HG03565 (cell line): ENCODE measurements around the gene SORT1.
"Not testable (repeated sequence)": the region's sequence is repeated elsewhere in the genome, so short reads cannot be mapped to it uniquely, and the experiment has no call there.

Source experiments
- ATAC-seq: cut with Tn5 transposase; IDR thresholded peaks from one replicate; pipeline ENCODE4 v1.9.1; 2021; ENCODE audit warnings: mild to moderate bottlenecking, moderate library complexity; ENCODE audit not compliant: unreplicated experiment

The SORT1 gene

GRCh38 chr1:109350182-109350581, 47.5 kb downstream of the SORT1 start:
- ATAC-seq, result no peak

DNA sequence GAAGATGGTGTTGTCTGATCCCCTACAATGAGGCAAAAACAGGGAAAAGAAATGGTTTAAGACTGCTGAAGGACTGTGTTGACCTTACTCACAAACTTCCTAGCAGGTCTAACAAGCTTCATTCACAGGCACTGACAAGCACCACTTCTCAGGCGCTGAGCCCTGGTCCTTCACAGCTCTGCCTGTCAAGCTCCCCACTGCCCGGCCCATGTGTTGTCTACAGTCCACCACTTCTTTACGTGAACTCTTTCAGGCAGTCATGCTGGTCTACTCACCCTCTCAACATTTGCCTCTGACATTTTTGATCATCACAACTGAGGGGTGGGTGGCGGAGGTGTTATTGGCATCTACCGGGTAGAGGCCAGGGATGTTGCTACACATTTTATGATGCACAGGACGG, 50.2 kb downstream of the SORT1 start:
- ATAC-seq, result no peak

DNA sequence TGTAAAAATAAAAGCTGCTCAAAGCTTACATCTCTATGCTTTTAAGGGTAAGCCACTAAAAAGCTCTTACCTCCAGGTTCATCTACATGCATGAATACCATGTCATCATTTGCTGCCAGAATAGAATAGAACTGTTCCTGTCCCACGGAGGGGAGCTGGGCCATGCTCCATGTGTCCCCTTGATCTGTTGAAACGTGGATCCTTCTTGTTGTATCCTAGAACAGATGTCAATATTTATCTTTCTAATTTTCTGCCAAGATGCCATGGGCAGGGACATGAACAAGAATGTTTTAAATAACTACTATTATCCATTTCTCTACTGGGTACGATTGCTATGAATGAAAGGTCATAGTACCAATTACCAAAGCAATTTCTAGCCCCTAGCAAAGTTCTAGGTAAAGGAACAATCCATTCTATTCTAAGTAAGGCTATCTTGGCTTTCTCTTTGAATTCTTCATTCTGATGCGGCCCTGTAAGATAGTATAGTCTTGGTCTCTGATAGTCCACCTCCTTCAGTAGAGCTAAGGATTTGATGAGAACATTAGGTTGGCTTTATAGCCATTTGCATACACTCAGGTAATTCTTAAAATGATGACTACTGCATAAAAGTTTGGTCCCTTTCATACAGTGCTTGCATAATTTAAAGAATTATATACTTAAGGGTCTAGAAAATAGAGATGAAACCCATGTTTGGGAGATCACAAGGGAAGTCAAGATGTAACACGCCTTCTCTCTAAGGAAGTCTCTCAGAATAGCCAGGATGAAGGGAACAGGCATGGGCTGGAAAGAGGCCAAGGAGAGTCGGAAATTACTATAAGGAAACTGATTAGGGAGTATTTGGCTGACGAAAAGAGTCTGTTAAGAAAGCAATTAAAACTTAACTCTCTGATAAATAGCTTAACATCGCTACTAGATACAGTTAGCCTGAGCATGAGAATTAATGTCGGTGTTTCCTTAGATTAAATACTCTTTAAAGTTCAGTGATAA, 55.5 kb downstream of the SORT1 start:
- ATAC-seq, result no peak

GRCh38 chr1:109338608-109339007, 59.1 kb downstream of the SORT1 start:
- no peak for ATAC-seq

DNA sequence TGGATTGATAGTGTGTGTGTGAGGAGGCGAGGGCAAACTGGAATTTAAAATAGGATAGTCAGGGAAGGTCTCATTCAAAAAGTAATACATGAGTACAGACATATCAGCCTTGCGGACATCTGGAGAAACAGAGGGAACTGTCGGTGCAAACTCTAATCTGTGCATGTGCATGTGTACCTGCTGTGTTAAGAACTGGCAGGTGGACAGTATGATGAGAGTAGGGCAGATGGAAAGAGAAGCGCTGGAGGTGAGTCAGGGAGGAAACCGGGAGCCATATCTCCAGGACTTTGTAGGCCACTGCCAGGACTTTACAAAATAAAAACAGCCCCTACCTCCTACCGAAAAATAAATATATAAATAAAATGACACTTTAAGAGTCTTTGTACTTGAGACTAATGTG, 59.6 kb downstream of the SORT1 start:
- no peak for ATAC-seq

GRCh38 chr1:109335091-109335490, 62.6 kb downstream of the SORT1 start:
- ATAC-seq, result no peak

- no peak for ATAC-seq
Measured at GRCh38 chr1:109331113-109331512, 66.6 kb downstream of the SORT1 start.

- ATAC-seq, result no peak
Measured at GRCh38 chr1:109327285-109327684, 70.4 kb downstream of the SORT1 start.

GRCh38 chr1:109322974-109323373, 74.7 kb downstream of the SORT1 start:
- no peak for ATAC-seq

GRCh38 chr1:109319114-109319513, 78.6 kb downstream of the SORT1 start:
- ATAC-seq, result no peak

DNA sequence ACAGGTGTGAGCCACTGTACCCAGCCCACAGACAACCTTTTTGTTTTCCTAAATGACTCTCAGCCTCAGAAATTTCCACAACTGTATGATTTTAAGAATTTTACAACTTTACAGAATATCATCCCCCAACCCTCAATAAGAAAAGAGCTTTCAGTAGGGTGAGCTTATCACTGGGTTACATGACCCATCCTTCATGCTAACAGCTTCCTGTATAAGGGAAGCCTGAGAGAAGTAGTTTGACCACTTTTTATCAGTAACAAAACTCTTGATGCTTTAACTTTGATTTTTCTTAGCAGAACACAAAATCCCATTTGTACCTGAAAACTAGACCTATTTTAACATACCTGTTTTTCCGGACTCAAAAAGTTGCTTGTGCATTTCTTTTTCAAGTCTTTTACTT, 81.2 kb downstream of the SORT1 start:
- no peak for ATAC-seq

DNA sequence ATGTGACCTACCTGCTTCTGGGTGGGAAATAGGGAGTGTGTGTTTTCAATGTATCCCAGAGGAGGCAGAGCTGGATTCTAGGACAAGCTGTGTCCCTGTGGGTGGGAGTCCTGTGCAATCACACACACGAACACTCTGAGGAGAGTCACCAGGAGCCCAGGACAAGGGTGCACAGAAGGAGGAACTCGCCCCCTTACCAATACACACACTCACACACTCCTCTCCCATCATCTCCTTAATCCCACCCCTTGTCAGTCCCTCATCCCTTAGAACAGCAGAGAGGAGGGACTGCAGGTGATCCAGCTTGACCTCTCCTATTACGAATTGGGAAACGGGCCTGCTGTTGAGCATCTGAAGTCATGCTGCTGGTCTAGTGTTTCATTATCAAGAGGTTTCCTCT, 82.4 kb downstream of the SORT1 start:
- no peak for ATAC-seq

- no peak for ATAC-seq
Measured at GRCh38 chr1:109314795-109315194, 82.9 kb downstream of the SORT1 start.

- no peak for ATAC-seq
Measured at GRCh38 chr1:109312978-109313775, 84.5 kb downstream of the SORT1 start.

DNA sequence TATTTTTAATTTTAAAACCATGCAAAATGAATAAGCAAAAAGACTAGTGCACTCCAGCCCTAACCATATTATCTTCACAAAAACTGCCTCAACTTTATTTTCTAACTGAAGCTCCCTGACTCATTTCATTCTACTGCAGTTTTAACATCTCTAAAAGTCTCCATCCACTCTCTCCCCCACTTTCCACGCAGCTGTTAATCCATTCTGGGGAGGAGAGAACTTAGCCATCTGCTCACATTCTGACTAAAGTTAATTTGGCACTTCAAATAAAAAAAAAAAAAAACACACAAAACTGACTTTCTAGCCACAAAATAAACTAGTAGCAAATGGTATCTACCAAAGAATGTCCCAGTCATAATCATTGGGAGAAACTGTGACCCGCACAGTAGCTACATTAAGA, 85.5 kb downstream of the SORT1 start:
- ATAC-seq, result no peak

GRCh38 chr1:109309347-109309746, 88.4 kb downstream of the SORT1 start:
- ATAC-seq, result no peak

- ATAC-seq, result no peak
Measured at GRCh38 chr1:109307274-109308021, 90.3 kb downstream of the SORT1 start.

- no peak for ATAC-seq
Measured at GRCh38 chr1:109306832-109307273, 90.9 kb downstream of the SORT1 start, which contains the start of gene MYBPHL. TSS of gene MYBPHL (minus strand) at chr1:109307011. CDS start at chr1:109306991, 20 bp downstream.

- ATAC-seq, result not testable (repeated sequence)
Measured at GRCh38 chr1:109305991-109306390, 91.7 kb downstream of the SORT1 start.

- ATAC-seq, result no peak
Measured at GRCh38 chr1:109304226-109304920, 93.3 kb downstream of the SORT1 start.
